SK-N-SH treated with all-trans-retinoic acid at 6 μM for 48 hours (cell line): ENCODE measurements around the gene MMP20.

Source experiments
- RARB ChIP-seq: fragments of 250-450 bp; sonication (Bioruptor Pico); IDR thresholded peaks from 2 replicates; pipeline ENCODE4 v1.8.0; 2021; ENCODE audit warnings: mild to moderate bottlenecking, moderate library complexity
- ZFP3 ChIP-seq: fragments of 250-450 bp; sonication (Bioruptor Pico); IDR thresholded peaks from 2 replicates; pipeline ENCODE4 v1.5.0; 2020; ENCODE audit warnings: mild to moderate bottlenecking, moderate library complexity

DNA sequence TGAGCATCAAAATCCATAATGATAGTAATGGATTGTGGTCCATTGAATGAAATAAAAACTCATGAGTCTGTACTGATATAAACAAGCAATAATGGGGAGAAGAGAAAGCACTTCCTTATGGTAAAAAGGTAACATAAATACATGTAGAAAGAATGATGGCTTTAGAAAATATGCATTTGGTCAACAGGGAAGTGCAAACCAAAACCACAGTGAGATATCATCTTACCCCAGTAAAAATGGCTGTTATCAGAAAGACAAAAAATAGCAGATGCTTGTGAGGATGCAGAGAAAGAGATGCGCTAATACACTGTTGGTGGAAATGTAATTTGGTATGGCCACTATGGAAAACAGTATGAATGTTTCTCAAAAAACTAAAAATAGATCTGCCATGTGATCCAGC, 6.9 kb upstream of the MMP20 start:
- TF ChIP-seq ZFP3 (CRISPR knock-in tag) (no peak), RARB (CRISPR knock-in tag) (no peak)
